Coronary artery (tissue), 2 donors: Measurements from ENCODE around the gene MYCBPAP.

ENCODE experiments used
- DNase-seq: peaks from one replicate; pipeline ENCODE4 v3.0.0-alpha.2; 2017; ENCODE audit warnings: low spot score
- H3K27ac ChIP-seq, 2 donors: fragments of 200-600 bp; sonication (generic); one replicate each; pipeline ENCODE4 v1.5.1; 2016 to 2019
- H3K4me3 ChIP-seq: fragments of 200-600 bp; sonication (generic); 2 replicates; pipeline ENCODE4 v1.5.1; 2016; ENCODE audit warnings: mild to moderate bottlenecking, moderate library complexity
- CTCF ChIP-seq: fragments of 200-600 bp; sonication (generic); IDR thresholded peaks from one replicate; pipeline ENCODE4 v1.5.1; 2019; ENCODE audit warnings: antibody characterized with exemption

The MYCBPAP gene

GRCh38 chr17:50561746-50562141 lies 53.5 kb downstream of the MYCBPAP start:
- no peak for DNase-seq
- Histone ChIP-seq H3K4me3 (peak overlapping the region; percentile 72), H3K27ac (no peak overlapping the region)
- TF ChIP-seq CTCF = no peak

- TF ChIP-seq CTCF = no peak
- H3K4me3 ChIP-seq = no peak overlapping the region
- H3K27ac ChIP-seq = no peak overlapping the region
- no peak for DNase-seq
These were observed 54.2 kb downstream of the MYCBPAP start for GRCh38 chr17:50562242-50563091.

- H3K4me3 ChIP-seq = no peak overlapping the region
- TF ChIP-seq CTCF = no peak
- no peak overlapping the region for H3K27ac ChIP-seq
- DNase-seq = no peak
These were observed 54.9 kb downstream of the MYCBPAP start for GRCh38 chr17:50563092-50563511.

- TF ChIP-seq CTCF = no peak
- H3K4me3 ChIP-seq = peak overlapping the region; percentile 58
- H3K27ac ChIP-seq = peak overlapping the region in 1 of 2 donors; percentile 64
- DNase-seq = no peak
These were observed 56.7 kb downstream of the MYCBPAP start for GRCh38 chr17:50564916-50565315.

GRCh38 chr17:50565402-50566350 lies 57.4 kb downstream of the MYCBPAP start:
- TF ChIP-seq CTCF = no peak
- H3K4me3 ChIP-seq = peak overlapping the region; percentile 58
- no peak overlapping the region for H3K27ac ChIP-seq
- DNase-seq = no peak

GRCh38 chr17:50566886-50567285 lies 58.6 kb downstream of the MYCBPAP start:
- Histone ChIP-seq H3K4me3 (no peak overlapping the region), H3K27ac (no peak overlapping the region)
- TF ChIP-seq CTCF = no peak
- no peak for DNase-seq
